Brain microvascular endothelial cell (primary cell): ENCODE results near the gene MAPK8IP3.
"Not testable (repeated sequence)": the region's sequence is repeated elsewhere in the genome, so short reads cannot be mapped to it uniquely, and the experiment has no call there.

Experiments used
- DNase-seq: peaks from one replicate; pipeline ENCODE4 v3.0.0-alpha.2; 2020
- H3K27ac ChIP-seq: fragments of 250-450 bp; sonication (Bioruptor Pico); 2 replicates; pipeline ENCODE4 v1.5.1; 2020; ENCODE audit warnings: mild to moderate bottlenecking, moderate library complexity
- H3K27me3 ChIP-seq: fragments of 250-450 bp; sonication (Bioruptor Pico); replicated peaks from 2 replicates; pipeline ENCODE4 v1.5.1; 2020; ENCODE audit warnings: mild to moderate bottlenecking
- H3K36me3 ChIP-seq: fragments of 250-450 bp; sonication (Bioruptor Pico); replicated peaks from 2 replicates; pipeline ENCODE4 v1.5.1; 2020; ENCODE audit warnings: mild to moderate bottlenecking
- H3K4me3 ChIP-seq: 2 replicates; pipeline ENCODE4 v1.5.1; 2011; ENCODE audit warnings: low read depth, mild to moderate bottlenecking, control low read depth, low read length, moderate library complexity
- in situ Hi-C: cut with HindIII; loops from 2 replicates; pipeline ENCODE4 v1.10.0; 2017; ENCODE audit warnings: low sequenced_read_pairs, low pct_ligation_motif_present
- TF ChIP-seq, protein P1 (sequence below): IDR thresholded peaks from 2 replicates; pipeline ENCODE4 v1.5.1; 2011; ENCODE audit warnings: low read depth, mild to moderate bottlenecking, moderate library complexity, low read length, control low read depth, inconsistent platforms; ENCODE audit errors: missing control alignments

The MAPK8IP3 gene

GRCh38 chr16:1709356-1709755 is 3.4 kb downstream of the MAPK8IP3 start:
- in situ Hi-C loops, result no loop called here
- TF ChIP-seq, protein P1, sequence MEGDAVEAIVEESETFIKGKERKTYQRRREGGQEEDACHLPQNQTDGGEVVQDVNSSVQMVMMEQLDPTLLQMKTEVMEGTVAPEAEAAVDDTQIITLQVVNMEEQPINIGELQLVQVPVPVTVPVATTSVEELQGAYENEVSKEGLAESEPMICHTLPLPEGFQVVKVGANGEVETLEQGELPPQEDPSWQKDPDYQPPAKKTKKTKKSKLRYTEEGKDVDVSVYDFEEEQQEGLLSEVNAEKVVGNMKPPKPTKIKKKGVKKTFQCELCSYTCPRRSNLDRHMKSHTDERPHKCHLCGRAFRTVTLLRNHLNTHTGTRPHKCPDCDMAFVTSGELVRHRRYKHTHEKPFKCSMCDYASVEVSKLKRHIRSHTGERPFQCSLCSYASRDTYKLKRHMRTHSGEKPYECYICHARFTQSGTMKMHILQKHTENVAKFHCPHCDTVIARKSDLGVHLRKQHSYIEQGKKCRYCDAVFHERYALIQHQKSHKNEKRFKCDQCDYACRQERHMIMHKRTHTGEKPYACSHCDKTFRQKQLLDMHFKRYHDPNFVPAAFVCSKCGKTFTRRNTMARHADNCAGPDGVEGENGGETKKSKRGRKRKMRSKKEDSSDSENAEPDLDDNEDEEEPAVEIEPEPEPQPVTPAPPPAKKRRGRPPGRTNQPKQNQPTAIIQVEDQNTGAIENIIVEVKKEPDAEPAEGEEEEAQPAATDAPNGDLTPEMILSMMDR, result no peak
- Histone ChIP-seq H3K27me3 (no peaks in the 10 kb centered on the region), H3K36me3 (no peaks in the 10 kb centered on the region), H3K4me3 (no peak overlapping the region), H3K27ac (no peak overlapping the region)
- DNase-seq, result no peak

- no peak overlapping the region for H3K4me3 ChIP-seq
- H3K27ac ChIP-seq, result no peak overlapping the region
- DNase-seq, result no peak
- in situ Hi-C loops, result no loop called here
- TF ChIP-seq, protein P1, result no peak
- no peaks in the 10 kb centered on the region for H3K27me3 ChIP-seq
- H3K36me3 ChIP-seq, result no peaks in the 10 kb centered on the region
Measured at GRCh38 chr16:1710811-1711507, 5.0 kb downstream of the MAPK8IP3 start.

DNA sequence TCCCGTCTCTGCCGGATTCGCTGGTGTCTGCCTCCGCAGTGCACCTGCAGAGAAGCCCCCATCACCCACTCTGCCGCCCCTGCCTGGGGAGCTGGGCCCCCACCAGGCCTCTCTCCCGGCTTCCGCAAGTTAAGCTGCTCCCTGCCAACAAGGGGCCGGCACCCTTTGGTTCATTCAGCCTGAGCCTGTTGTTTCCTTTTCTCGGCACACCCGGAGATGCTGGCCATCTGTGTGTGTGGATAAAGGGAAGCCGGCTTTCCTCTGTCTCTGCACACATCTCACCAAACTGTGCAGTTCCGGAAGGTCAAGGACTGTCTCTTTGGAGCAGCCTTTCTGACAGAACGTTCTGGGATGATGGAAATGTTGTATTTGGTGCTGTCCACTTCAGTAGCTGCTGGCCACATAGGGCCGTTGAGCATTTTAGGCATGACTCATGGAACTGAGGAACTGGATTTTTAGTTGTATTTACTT is 6.8 kb downstream of the MAPK8IP3 start:
- Histone ChIP-seq H3K27me3 (no peaks in the 10 kb centered on the region), H3K36me3 (no peaks in the 10 kb centered on the region), H3K4me3 (no peak overlapping the region), H3K27ac (no peak overlapping the region)
- TF ChIP-seq, protein P1, result no peak
- DNase-seq, result peak; percentile 32
- in situ Hi-C loops, result no loop called here

DNA sequence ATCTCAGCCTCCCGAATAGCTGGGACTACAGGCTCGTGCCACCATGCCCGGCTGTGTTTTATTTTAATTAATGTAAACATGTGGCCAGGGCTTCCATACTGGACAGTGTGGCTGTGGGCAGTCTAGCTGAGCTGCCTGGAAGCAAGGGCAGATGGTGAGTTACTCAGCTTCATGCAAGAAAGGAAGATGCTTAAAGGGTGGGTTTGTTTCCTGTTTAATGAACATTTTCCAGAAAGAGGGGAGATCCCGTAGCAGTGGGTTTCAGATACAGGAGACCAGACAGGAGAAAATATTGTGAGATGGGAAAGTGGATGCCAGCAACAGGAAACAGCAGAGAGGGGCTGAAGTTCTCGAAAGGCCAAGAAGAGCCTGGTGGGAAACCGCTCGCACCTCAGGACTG is 7.3 kb downstream of the MAPK8IP3 start:
- no peak for DNase-seq
- in situ Hi-C loops, result no loop called here
- H3K27ac ChIP-seq, result no peak overlapping the region

DNA sequence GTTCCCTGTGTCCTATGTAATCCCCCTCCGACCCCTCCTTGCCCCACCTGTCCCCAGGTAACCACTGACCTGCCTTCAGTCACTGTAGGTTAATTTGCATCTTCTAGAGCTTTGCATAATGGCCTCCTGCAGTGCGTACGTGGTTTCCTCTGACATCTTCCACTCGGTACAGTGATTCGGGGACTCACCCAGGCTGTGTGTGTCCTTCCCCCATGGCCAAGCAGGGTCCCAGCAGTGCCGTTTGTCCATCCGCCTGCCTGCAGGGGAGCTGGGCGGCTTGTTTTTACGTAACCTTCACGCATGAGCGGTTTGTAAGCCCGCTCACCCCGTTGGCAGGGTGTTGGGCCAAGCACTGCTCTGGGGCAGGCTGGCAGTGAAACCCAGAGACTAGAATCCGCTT is 7.9 kb downstream of the MAPK8IP3 start:
- in situ Hi-C loops, result no loop called here
- H3K36me3 ChIP-seq, result no peaks in the 10 kb centered on the region
- no peaks in the 10 kb centered on the region for H3K27me3 ChIP-seq
- H3K4me3 ChIP-seq, result no peak overlapping the region
- TF ChIP-seq, protein P1, result no peak
- no peak overlapping the region for H3K27ac ChIP-seq
- no peak for DNase-seq

More for the DNA sequence above, 7.3 kb downstream of the MAPK8IP3 start:
- Histone ChIP-seq H3K4me3 (no peak overlapping the region), H3K36me3 (no peaks in the 10 kb centered on the region), H3K27me3 (no peaks in the 10 kb centered on the region)
- TF ChIP-seq, protein P1, result no peak

- TF ChIP-seq, protein P1, result no peak
- no peak for DNase-seq
- H3K27me3 ChIP-seq, result no peaks in the 10 kb centered on the region
- no peak overlapping the region for H3K27ac ChIP-seq
- in situ Hi-C loops, result no loop called here
- no peaks in the 10 kb centered on the region for H3K36me3 ChIP-seq
- H3K4me3 ChIP-seq, result no peak overlapping the region
Measured at GRCh38 chr16:1715220-1715619, 9.2 kb downstream of the MAPK8IP3 start.

- H3K27ac ChIP-seq, H3K27me3 ChIP-seq, DNase-seq, in situ Hi-C loops, H3K4me3 ChIP-seq, H3K36me3 ChIP-seq: not testable (repeated sequence)
Measured at GRCh38 chr16:1718236-1718635, 12.2 kb downstream of the MAPK8IP3 start.

DNA sequence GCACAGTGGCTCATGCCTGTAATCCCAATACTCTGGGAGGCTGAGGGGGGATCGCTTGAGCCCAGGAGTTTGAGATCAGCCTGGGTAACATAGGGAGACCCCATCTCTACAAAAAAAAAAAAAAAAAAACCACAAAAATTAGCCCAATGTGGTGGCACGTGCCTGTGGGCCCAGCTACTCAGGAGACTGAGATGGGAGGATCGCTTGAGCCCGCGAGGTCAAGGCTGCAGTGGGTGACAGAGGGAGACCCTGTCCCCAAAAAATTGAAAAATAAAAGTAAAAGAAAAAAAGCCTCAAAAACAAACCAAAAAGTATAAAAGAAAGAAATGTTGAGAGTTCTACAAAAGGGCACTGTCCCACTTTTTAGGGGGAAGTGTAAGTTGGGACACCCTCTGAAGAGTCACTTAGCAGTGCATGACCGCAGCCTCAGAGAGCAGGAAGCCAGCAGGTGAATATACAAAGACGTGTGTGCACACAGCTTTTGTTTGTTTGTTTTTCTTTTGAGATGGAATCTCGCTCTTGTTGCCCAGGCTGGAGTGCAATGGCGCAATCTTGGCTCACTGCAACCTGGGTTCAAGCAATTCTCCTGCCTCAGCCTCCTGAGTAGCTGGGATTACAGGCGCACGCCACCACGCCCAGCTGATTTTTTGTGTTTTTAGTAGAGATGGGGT is 13.7 kb downstream of the MAPK8IP3 start:
- H3K4me3 ChIP-seq, H3K36me3 ChIP-seq, in situ Hi-C loops, DNase-seq, H3K27me3 ChIP-seq, H3K27ac ChIP-seq: not testable (repeated sequence)
